Adrenal gland (tissue), 5 donors: ENCODE results near the gene RIMBP2.

Source experiments
- CTCF ChIP-seq, 6 experiments: fragments of 450-650 bp in 4 of 6; fragments of 200-600 bp in 2 of 6; sonication (generic) in 1 of 6; IDR thresholded peaks; 1 replicate in 5 of 6; 2 replicates in 1 of 6; pipeline versions ENCODE4 v1.5.1 to v1.8.0; 2016 to 2021; ENCODE audit warnings: antibody characterized with exemption in 6 of 6, mild to moderate bottlenecking in 2 of 6, moderate library complexity in 1 of 6
- POLR2A ChIP-seq, 2 donors: fragments of 450-650 bp; IDR thresholded peaks; one replicate each; pipeline ENCODE4 v1.6.1; 2017; ENCODE audit warnings: antibody characterized with exemption in 2 of 2, mild to moderate bottlenecking in 2 of 2, moderate library complexity in 1 of 2
- donor health status: DM: no; HTN: no; CAD: no.

- TF ChIP-seq CTCF (IDR thresholded peaks at IDR 0.05) (no peak), POLR2A (IDR thresholded peaks at IDR 0.05) (no peak)
Measured at GRCh38 chr12:130474599-130475269, 241.4 kb downstream of the RIMBP2 start.
